Upper lobe of right lung (tissue), 1 donor: ENCODE results near the gene HES2. TPM values are rescaled to one million over a fixed set of nuclear protein-coding genes. Genes with fewer than 3 reads are reported as not detected.

Experiments
- ATAC-seq: fragments of 200-7000 bp; cut with Tn5 transposase; one replicate; pipeline ENCODE4 v1.9.1; 2020; ENCODE audit warnings: mild to moderate bottlenecking, moderate library complexity
- DNase-seq: peaks from one replicate; pipeline ENCODE4 v3.0.0-alpha.2; 2020
- H3K27ac ChIP-seq: fragments of 200-600 bp; one replicate; pipeline ENCODE4 v1.8.0; 2022
- H3K27me3 ChIP-seq: fragments of 200-600 bp; one replicate; pipeline ENCODE4 v1.8.0; 2022; ENCODE audit warnings: mild to moderate bottlenecking
- H3K36me3 ChIP-seq: fragments of 200-600 bp; one replicate; pipeline ENCODE4 v1.8.0; 2022
- H3K4me1 ChIP-seq: fragments of 200-600 bp; one replicate; pipeline ENCODE4 v1.8.0; 2022
- H3K4me3 ChIP-seq: fragments of 200-600 bp; one replicate; pipeline ENCODE4 v1.8.0; 2022; ENCODE audit warnings: mild to moderate bottlenecking
- H3K9me3 ChIP-seq: fragments of 200-600 bp; one replicate; pipeline ENCODE4 v1.8.0; 2022
- CTCF ChIP-seq: fragments of 200-600 bp; IDR thresholded peaks from one replicate; pipeline ENCODE4 v1.8.0; 2022; ENCODE audit warnings: antibody characterized with exemption
- intact Hi-C: fragments of 100-400 bp; cut with DNase I; formaldehyde crosslinking; loops from one replicate; pipeline ENCODE4 v1.11.0; 2022
- total RNA-seq: library from RNA; stranded (reverse); fragmentation: NEBNext Ultra II Directional; extraction: Animal tissue kit (Norgen Biotek cat#: 25700); gene quantifications from one replicate; pipeline ENCODE4 v1.2.1, GENCODE V29; 2021
- donor health status: DM: no; HTN: yes; CAD: no; lungs with severe emphysema.

The HES2 gene
- total RNA-seq, 1 donor from 2014 or later: 5.7 TPM

GRCh38 chr1:6424000-6424565 lies 4.4 kb upstream of the HES2 start:
- Histone ChIP-seq H3K36me3 (no peaks in the 10 kb centered on the region), H3K27ac (no peak overlapping the region), H3K4me1 (peaks cover 33% of the 10 kb centered on the region), H3K4me3 (no peak overlapping the region), H3K27me3 (peaks cover 89% of the 10 kb centered on the region), H3K9me3 (no peaks in the 10 kb centered on the region)
- intact Hi-C loops: no loop called here
- no peak for ATAC-seq
- no peak for DNase-seq
- no peak for TF ChIP-seq CTCF

GRCh38 chr1:6423321-6423999 lies 3.7 kb upstream of the HES2 start:
- no peak overlapping the region for H3K27ac ChIP-seq
- TF ChIP-seq CTCF: peak; percentile 73
- peaks cover 34% of the 10 kb centered on the region for H3K4me1 ChIP-seq
- ATAC-seq (peak; percentile 69), DNase-seq (peak; percentile 84)
- intact Hi-C loops: no loop called here
- H3K9me3 ChIP-seq: no peaks in the 10 kb centered on the region
- H3K4me3 ChIP-seq: no peak overlapping the region
- H3K36me3 ChIP-seq: no peaks in the 10 kb centered on the region
- peaks cover 93% of the 10 kb centered on the region for H3K27me3 ChIP-seq

- Histone ChIP-seq H3K27ac (no peak overlapping the region), H3K4me3 (no peak overlapping the region), H3K36me3 (no peaks in the 10 kb centered on the region), H3K4me1 (peaks cover 34% of the 10 kb centered on the region), H3K27me3 (peaks cover 93% of the 10 kb centered on the region), H3K9me3 (no peaks in the 10 kb centered on the region)
- no peak for TF ChIP-seq CTCF
- ATAC-seq (no peak), DNase-seq (no peak)
- intact Hi-C loops: no loop called here
Measured at GRCh38 chr1:6421266-6421665, 1.5 kb upstream of the HES2 start.

DNA sequence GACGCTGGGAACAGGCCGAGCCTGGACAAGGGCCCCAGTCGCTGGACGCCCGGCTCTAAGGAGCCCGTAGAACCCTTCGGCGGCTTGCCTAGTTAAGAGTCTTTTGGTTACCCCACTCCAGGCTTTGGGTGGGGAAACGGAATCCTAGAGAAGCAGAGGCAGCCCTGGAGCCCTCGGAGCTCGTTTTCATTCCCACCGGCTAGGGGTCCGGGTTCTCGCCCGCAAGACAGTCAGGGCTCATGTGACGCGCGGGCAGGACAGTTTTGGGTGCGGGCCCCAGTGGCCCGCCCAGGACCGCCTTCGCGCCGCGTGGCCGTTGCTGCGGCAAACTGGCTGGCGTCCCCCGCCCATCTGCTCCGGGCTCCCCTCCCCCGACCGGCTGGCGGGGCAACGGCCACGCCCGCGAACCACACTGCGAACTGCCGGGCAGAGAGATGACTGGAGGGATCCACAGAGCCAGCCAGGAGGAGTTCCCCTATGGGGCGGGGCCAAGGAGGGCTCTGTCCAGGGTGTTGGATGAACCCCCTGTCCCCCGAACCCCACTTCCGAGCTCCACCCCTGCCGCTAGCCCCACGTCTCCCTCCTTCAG lies 829 bp upstream of the HES2 start:
- Histone ChIP-seq H3K27ac (no peak overlapping the region), H3K27me3 (peaks cover 93% of the 10 kb centered on the region), H3K9me3 (no peaks in the 10 kb centered on the region), H3K4me3 (peak overlapping the region; percentile 40), H3K4me1 (peaks cover 34% of the 10 kb centered on the region), H3K36me3 (no peaks in the 10 kb centered on the region)
- intact Hi-C loops: no loop called here
- no peak for TF ChIP-seq CTCF
- ATAC-seq (no peak), DNase-seq (no peak)

GRCh38 chr1:6419397-6419803 lies 319 bp downstream of the HES2 start:
- peaks cover 31% of the 10 kb centered on the region for H3K4me1 ChIP-seq
- no peaks in the 10 kb centered on the region for H3K36me3 ChIP-seq
- ATAC-seq (no peak), DNase-seq (no peak)
- TF ChIP-seq CTCF: no peak
- H3K4me3 ChIP-seq: peak overlapping the region; percentile 40
- H3K27ac ChIP-seq: no peak overlapping the region
- intact Hi-C loops: no loop called here
- no peaks in the 10 kb centered on the region for H3K9me3 ChIP-seq
- peaks cover 95% of the 10 kb centered on the region for H3K27me3 ChIP-seq
